Measurements from ENCODE around the gene PHF13.

GRCh38 chr1:6637770-6638169, 24.2 kb downstream of the PHF13 start:
- TF ChIP-seq EZH2 (IDR thresholded peaks at IDR 0.05; ENCODE audit: borderline replicate concordance): no peak
- TF ChIP-seq CTCF (IDR thresholded peaks at IDR 0.05; ENCODE audit: poor library complexity): no peak
